Measurements from ENCODE around the gene FKBP1A. TPM values are rescaled to one million over a fixed set of nuclear protein-coding genes. Genes with fewer than 3 reads are reported as not detected.

FKBP1A gene
- total and polyA plus RNA-seq, 2 of the 4 experiments (the other 2 are of a cell fraction): 120 to 528 TPM

DNA sequence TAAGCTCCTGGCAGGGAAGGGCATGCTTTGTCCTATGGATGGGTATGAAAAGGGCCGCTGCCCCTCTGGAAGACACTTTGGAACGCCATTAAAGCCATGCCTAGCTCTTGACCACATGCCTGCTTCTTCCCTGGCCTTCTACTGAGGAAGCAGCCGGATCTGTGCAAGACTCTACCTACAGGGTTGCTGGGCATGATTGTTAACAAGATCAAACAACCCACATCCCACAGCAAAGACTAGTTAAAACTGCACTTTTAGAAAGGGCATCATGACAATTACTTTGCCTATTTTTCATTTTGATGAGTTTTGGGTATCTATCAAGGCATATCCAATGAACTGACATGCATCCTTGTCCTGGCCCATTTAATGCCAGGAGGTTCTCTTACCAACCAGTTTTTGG lies 48.3 kb upstream of the FKBP1A start:
- Histone ChIP-seq H3K4me3 (ENCODE audit: insufficient read depth, low read depth, low read length) (no peak overlapping the region), H2BK120ac (ENCODE audit: low read depth, low read length) (no peak overlapping the region), H3K36me3 (ENCODE audit: control insufficient read depth, insufficient read depth, low read length) (peaks cover 44% of the 10 kb centered on the region), H2BK5ac (ENCODE audit: low read depth, low read length, poor library complexity, severe bottlenecking) (no peak overlapping the region), H3K18ac (ENCODE audit: low read depth, low read length) (no peak overlapping the region), H3K27ac (ENCODE audit: insufficient read depth, low read length) (no peak overlapping the region), H3K27me3 (ENCODE audit: control insufficient read depth, insufficient read depth, low read length) (no peaks in the 10 kb centered on the region), H4K20me1 (ENCODE audit: insufficient read depth, low read length) (no peaks in the 10 kb centered on the region), H2AFZ (replicated peaks; ENCODE audit: low read length, poor library complexity) (no peak overlapping the region), H3K56ac (ENCODE audit: extremely low read depth, insufficient read depth, low read length) (no peak overlapping the region), H3K4me1 (ENCODE audit: control insufficient read depth, insufficient read depth, low read length) (no peaks in the 10 kb centered on the region), H3K14ac (replicated peaks; ENCODE audit: low read depth, low read length) (no peak overlapping the region), H4K8ac (ENCODE audit: low read depth in 2 of 2, low read length in 2 of 2) (no peak overlapping the region), H4K5ac (ENCODE audit: low read depth, low read length) (no peak overlapping the region), H2BK15ac (ENCODE audit: low read depth, low read length) (no peak overlapping the region), H3K9me1 (ENCODE audit: insufficient read depth, low read length) (peaks cover 6% of the 10 kb centered on the region; the same call in 1 of the 2 replicates), H3K4ac (ENCODE audit: low read depth, low read length) (no peak overlapping the region), H2AK9ac (replicated peaks; ENCODE audit: low read depth, low read length, poor library complexity) (no peak overlapping the region), H4K91ac (ENCODE audit: insufficient read depth, low read depth, low read length) (no peak overlapping the region), H2AK5ac (ENCODE audit: low read depth, low read length) (no peak overlapping the region), H3K9me3 (ENCODE audit: control insufficient read depth, insufficient read depth, low read length) (no peaks in the 10 kb centered on the region), H3K79me1 (ENCODE audit: low read depth in 1 of 2, low read length in 2 of 2) (no peaks in the 10 kb centered on the region), H2BK20ac (ENCODE audit: low read depth, low read length) (no peak overlapping the region), H3K9ac (ENCODE audit: low read depth, low read length) (no peak overlapping the region), H3K23ac (ENCODE audit: low read depth, low read length) (no peak overlapping the region), H3K4me2 (ENCODE audit: low read depth, low read length) (no peak overlapping the region)
- ATAC-seq (ENCODE audit: low read depth) (no peak), DNase-seq (no peak)
- ChIA-PET CTCF (no interaction called here), POLR2A (ENCODE audit: unreplicated experiment) (no interaction called here)
- in situ Hi-C loops (cut with MboI; ENCODE audit: low sequenced_read_pairs): loop anchor here (5.0 to 10.0 kb wide), 2 partner anchors 129 to 316 kb away; no protein-coding TSS in a partner anchor
- no TSS peak for BruUV-seq (replicated peaks)
- no CpG with 5 or more reads among the region's 3 CpGs for WGBS, 2 experiments (ENCODE audit: extremely low coverage in 2 of 2, insufficient read length in 1 of 2)
- intact Hi-C loops (cut with micrococcal nuclease): no loop called here
- dilution Hi-C loops (cut with HindIII; ENCODE audit: low sequenced_read_pairs, unreplicated experiment): no loop called here
- TF ChIP-seq SMC3 (IDR thresholded peaks at IDR 0.05; ENCODE audit: low read depth, low read length): no peak
- no peak for TF ChIP-seq FOS (IDR thresholded peaks at IDR 0.05; ENCODE audit: low read depth, low read length)
- TF ChIP-seq BHLHE40 (IDR thresholded peaks at IDR 0.05; ENCODE audit: low read depth, low read length): no peak
- no peak for TF ChIP-seq CHD1 (IDR thresholded peaks at IDR 0.05; ENCODE audit: low read depth, low read length)
- TF ChIP-seq, protein P1, sequence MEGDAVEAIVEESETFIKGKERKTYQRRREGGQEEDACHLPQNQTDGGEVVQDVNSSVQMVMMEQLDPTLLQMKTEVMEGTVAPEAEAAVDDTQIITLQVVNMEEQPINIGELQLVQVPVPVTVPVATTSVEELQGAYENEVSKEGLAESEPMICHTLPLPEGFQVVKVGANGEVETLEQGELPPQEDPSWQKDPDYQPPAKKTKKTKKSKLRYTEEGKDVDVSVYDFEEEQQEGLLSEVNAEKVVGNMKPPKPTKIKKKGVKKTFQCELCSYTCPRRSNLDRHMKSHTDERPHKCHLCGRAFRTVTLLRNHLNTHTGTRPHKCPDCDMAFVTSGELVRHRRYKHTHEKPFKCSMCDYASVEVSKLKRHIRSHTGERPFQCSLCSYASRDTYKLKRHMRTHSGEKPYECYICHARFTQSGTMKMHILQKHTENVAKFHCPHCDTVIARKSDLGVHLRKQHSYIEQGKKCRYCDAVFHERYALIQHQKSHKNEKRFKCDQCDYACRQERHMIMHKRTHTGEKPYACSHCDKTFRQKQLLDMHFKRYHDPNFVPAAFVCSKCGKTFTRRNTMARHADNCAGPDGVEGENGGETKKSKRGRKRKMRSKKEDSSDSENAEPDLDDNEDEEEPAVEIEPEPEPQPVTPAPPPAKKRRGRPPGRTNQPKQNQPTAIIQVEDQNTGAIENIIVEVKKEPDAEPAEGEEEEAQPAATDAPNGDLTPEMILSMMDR (conservative IDR thresholded peaks at IDR 0.05; ENCODE audit: low read depth, low read length): no peak
- TF ChIP-seq MXI1 (IDR thresholded peaks at IDR 0.05; ENCODE audit: borderline replicate concordance, low read depth, low read length): no peak
- no peak for TF ChIP-seq RCOR1 (IDR thresholded peaks at IDR 0.05; ENCODE audit: insufficient replicate concordance, low read length)
- TF ChIP-seq MAZ (IDR thresholded peaks at IDR 0.05; ENCODE audit: borderline replicate concordance, low read depth, low read length): no peak
- TF ChIP-seq CEBPB (IDR thresholded peaks at IDR 0.05; ENCODE audit: low read depth, low read length): no peak
- no peak for TF ChIP-seq POLR2A (IDR thresholded peaks at IDR 0.05; ENCODE audit: low read depth, low read length)
- TF ChIP-seq RAD21 (IDR thresholded peaks at IDR 0.05; ENCODE audit: low read length): no peak
- TF ChIP-seq RFX5 (IDR thresholded peaks at IDR 0.05; ENCODE audit: low read depth, low read length): no peak
